Lower leg skin (tissue), 3 donors: Measurements from ENCODE around the gene MACF1.

Experiments used
- POLR2A ChIP-seq, 2 donors: fragments of 450-650 bp; IDR thresholded peaks; one replicate each; pipeline ENCODE4 v1.6.1; 2016 to 2017; ENCODE audit warnings: antibody characterized with exemption in 2 of 2, mild to moderate bottlenecking in 1 of 2, moderate library complexity in 1 of 2
- TF ChIP-seq, protein P1 (sequence below), 3 donors: fragments of 450-650 bp; IDR thresholded peaks; one replicate each; pipeline ENCODE4 v1.5.1; 2016; ENCODE audit warnings: antibody characterized with exemption in 3 of 3, mild to moderate bottlenecking in 3 of 3, moderate library complexity in 2 of 3

DNA sequence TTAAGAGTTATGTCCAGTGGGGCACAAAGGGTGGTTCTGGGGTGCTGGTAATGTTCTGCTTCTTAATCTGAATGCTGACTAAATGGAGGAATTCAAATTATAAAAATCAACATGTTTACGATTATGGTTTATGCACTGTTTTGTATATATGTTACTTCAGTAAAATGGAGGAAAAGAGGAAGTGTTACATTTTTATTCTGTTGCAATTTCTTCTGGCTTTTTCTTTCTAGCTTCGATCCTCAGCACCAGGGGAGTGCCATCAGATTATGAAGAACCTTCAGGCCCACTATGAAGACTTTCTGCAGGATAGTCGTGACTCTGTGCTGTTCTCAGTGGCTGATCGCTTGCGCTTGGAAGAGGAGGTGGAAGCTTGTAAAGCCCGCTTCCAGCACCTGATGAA, 105.5 kb downstream of the MACF1 start:
- TF ChIP-seq, protein P1, sequence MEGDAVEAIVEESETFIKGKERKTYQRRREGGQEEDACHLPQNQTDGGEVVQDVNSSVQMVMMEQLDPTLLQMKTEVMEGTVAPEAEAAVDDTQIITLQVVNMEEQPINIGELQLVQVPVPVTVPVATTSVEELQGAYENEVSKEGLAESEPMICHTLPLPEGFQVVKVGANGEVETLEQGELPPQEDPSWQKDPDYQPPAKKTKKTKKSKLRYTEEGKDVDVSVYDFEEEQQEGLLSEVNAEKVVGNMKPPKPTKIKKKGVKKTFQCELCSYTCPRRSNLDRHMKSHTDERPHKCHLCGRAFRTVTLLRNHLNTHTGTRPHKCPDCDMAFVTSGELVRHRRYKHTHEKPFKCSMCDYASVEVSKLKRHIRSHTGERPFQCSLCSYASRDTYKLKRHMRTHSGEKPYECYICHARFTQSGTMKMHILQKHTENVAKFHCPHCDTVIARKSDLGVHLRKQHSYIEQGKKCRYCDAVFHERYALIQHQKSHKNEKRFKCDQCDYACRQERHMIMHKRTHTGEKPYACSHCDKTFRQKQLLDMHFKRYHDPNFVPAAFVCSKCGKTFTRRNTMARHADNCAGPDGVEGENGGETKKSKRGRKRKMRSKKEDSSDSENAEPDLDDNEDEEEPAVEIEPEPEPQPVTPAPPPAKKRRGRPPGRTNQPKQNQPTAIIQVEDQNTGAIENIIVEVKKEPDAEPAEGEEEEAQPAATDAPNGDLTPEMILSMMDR (IDR thresholded peaks at IDR 0.05), result no peak
- no peak for TF ChIP-seq POLR2A (IDR thresholded peaks at IDR 0.05)
